Keratinocyte (primary cell): ENCODE results near the gene PSMD2. TPM values are rescaled to one million over a fixed set of nuclear protein-coding genes. Genes with fewer than 3 reads are reported as not detected.

Experiments
- DNase-seq: peaks from one replicate; pipeline ENCODE4 v3.0.0-alpha.2; 2011; ENCODE audit warnings: low read depth, missing footprints, low spot score
- FAIRE-seq: peaks from 2 replicates; lab custom pipeline; 2011; peaks lifted over from hg19 to GRCh38; lab: Jason Lieb, UNC
- H2AFZ ChIP-seq: 2 replicates; pipeline ENCODE4 v1.6.0; 2012; ENCODE audit warnings: low read length, control low read depth, inconsistent platforms; ENCODE audit not compliant: control insufficient read depth
- H3K27ac ChIP-seq: 2 replicates; pipeline ENCODE4 v1.5.1; 2011; ENCODE audit warnings: low read length; ENCODE audit not compliant: control insufficient read depth, insufficient read depth
- H3K27me3 ChIP-seq: 3 replicates; pipeline ENCODE4 v1.6.0; 2011; ENCODE audit warnings: low read length; ENCODE audit not compliant: control insufficient read depth, insufficient read depth; ENCODE audit errors: extremely low read depth
- H3K36me3 ChIP-seq, 2 experiments: 2 replicates in 1 of 2; 3 replicates in 1 of 2; pipeline ENCODE4 v1.5.1; 2011; ENCODE audit warnings: low read length in 2 of 2, mild to moderate bottlenecking in 1 of 2; ENCODE audit not compliant: control insufficient read depth in 2 of 2, insufficient read depth in 2 of 2; ENCODE audit errors: extremely low read depth in 1 of 2
- H3K4me1 ChIP-seq: 3 replicates; pipeline ENCODE4 v1.5.1; 2011; ENCODE audit warnings: low read length; ENCODE audit not compliant: control insufficient read depth, insufficient read depth; ENCODE audit errors: extremely low read depth
- H3K4me2 ChIP-seq: 3 replicates; pipeline ENCODE4 v1.6.0; 2011; ENCODE audit warnings: low read depth, low read length; ENCODE audit not compliant: control insufficient read depth, insufficient read depth; ENCODE audit errors: extremely low read depth
- H3K4me3 ChIP-seq, 3 experiments: fragments of 200-600 bp in 1 of 3; sonication (generic) in 1 of 3; 2 replicates in 2 of 3; 3 replicates in 1 of 3; pipeline ENCODE4 v1.5.1; 2011 to 2016; ENCODE audit warnings: low read length in 3 of 3, mild to moderate bottlenecking in 3 of 3, control low read depth in 2 of 3, inconsistent platforms in 1 of 3, low read depth in 1 of 3, mixed read lengths in 1 of 3, mixed run types in 1 of 3, moderate library complexity in 1 of 3; ENCODE audit not compliant: control insufficient read depth in 2 of 3, insufficient read depth in 2 of 3; ENCODE audit errors: extremely low read depth in 1 of 3
- H3K79me2 ChIP-seq: 2 replicates; pipeline ENCODE4 v1.6.0; 2012; ENCODE audit warnings: low read length; ENCODE audit not compliant: control insufficient read depth, insufficient read depth
- H3K9ac ChIP-seq: 3 replicates; pipeline ENCODE4 v1.6.0; 2011; ENCODE audit warnings: low read length; ENCODE audit not compliant: control insufficient read depth, insufficient read depth; ENCODE audit errors: extremely low read depth
- H3K9me1 ChIP-seq: 3 replicates; pipeline ENCODE4 v1.6.0; 2011; ENCODE audit warnings: low read length; ENCODE audit not compliant: control insufficient read depth, insufficient read depth; ENCODE audit errors: extremely low read depth
- H3K9me3 ChIP-seq: 2 replicates; pipeline ENCODE4 v1.5.1; 2012; ENCODE audit warnings: low read depth, low read length; ENCODE audit not compliant: control insufficient read depth
- H4K20me1 ChIP-seq: 3 replicates; pipeline ENCODE4 v1.6.0; 2011; ENCODE audit warnings: low read length; ENCODE audit not compliant: control insufficient read depth, insufficient read depth; ENCODE audit errors: extremely low read depth
- CTCF ChIP-seq, 3 experiments: IDR thresholded peaks in 1 of 3; conservative IDR thresholded peaks in 1 of 3; optimal IDR thresholded peaks in 1 of 3; 2 replicates in 2 of 3; 3 replicates in 1 of 3; pipeline versions ENCODE3 to v1.5.1; 2011; ENCODE audit warnings: low read length in 3 of 3, mild to moderate bottlenecking in 3 of 3, moderate library complexity in 2 of 3, control low read depth in 1 of 3, inconsistent platforms in 1 of 3; ENCODE audit not compliant: insufficient read depth in 2 of 3; ENCODE audit errors: extremely low read depth in 1 of 3
- EZH2 ChIP-seq: IDR thresholded peaks from one replicate; pipeline ENCODE4 v1.6.1; 2012; ENCODE audit warnings: inconsistent platforms, mild to moderate bottlenecking, low read length, moderate library complexity
- dilution Hi-C: fragments of 300-500 bp; cut with MboI; formaldehyde crosslinking; loops from one replicate; pipeline ENCODE4 v1.7.0; 2020; ENCODE audit warnings: low sequenced_read_pairs; ENCODE audit not compliant: extremely low pct_ligation_motif_present
- polyA plus RNA-seq, 5 experiments: library from polyadenylated mRNA; depleted of rRNA in 3 of 5; stranded (reverse) in 3 of 5; stranded (forward) in 1 of 5; unstranded in 1 of 5; fragments of >200 nt; gene quantifications; 1 replicate in 1 of 5; 2 replicates in 3 of 5; 3 replicates in 1 of 5; pipeline versions ENCODE4 v1.2.1 to v1.2.3, GENCODE V29; 2011 to 2012; ENCODE audit warnings: missing spikeins in 2 of 5, low read depth in 1 of 5, low replicate concordance in 1 of 5

The PSMD2 gene
- polyA plus RNA-seq, 1 donor (not counting 4 experiments of a cell fraction or from before 2014, with no cell fraction given), result 593 TPM

GRCh38 chr3:184275961-184276910, 22.8 kb upstream of the PSMD2 start, which contains the start of gene ECE2:
Gene ECE2 (plus strand): TSS chr3:184276022. CDS start chr3:184276154, 132 bp downstream.
- no peak for FAIRE-seq
- no peak within 1 kb of the TSS for H2AFZ ChIP-seq

GRCh38 chr3:184277366-184277765, 21.7 kb upstream of the PSMD2 start:
- no peak for TF ChIP-seq EZH2
- no peaks in the 10 kb centered on the region for H3K4me1 ChIP-seq
- no peak overlapping the region for H3K4me2 ChIP-seq
- no peak for FAIRE-seq
- H3K79me2 ChIP-seq, result no peaks in the 10 kb centered on the region
- peaks cover 40% of the 10 kb centered on the region for H3K27me3 ChIP-seq
- no peak overlapping the region for H3K9ac ChIP-seq
- no peaks in the 10 kb centered on the region for H3K9me1 ChIP-seq
- dilution Hi-C loops, result no loop called here
- H2AFZ ChIP-seq, result no peak overlapping the region
- DNase-seq, result no peak
- H3K27ac ChIP-seq, result no peak overlapping the region
- H3K9me3 ChIP-seq, result no peaks in the 10 kb centered on the region
- no peaks in the 10 kb centered on the region for H4K20me1 ChIP-seq
- H3K4me3 ChIP-seq, result no peak overlapping the region
- no peaks in the 10 kb centered on the region for H3K36me3 ChIP-seq

More at GRCh38 chr3:184275961-184276910, 22.8 kb upstream of the PSMD2 start, which contains the start of gene ECE2:
- Histone ChIP-seq H3K4me3 (no peak within 1 kb of the TSS), H3K4me1 (no peaks in the 10 kb centered on the region), H3K27ac (no peak within 1 kb of the TSS), H3K9me3 (no peaks in the 10 kb centered on the region), H4K20me1 (no peaks in the 10 kb centered on the region), H3K36me3 (no peaks in the 10 kb centered on the region), H3K9me1 (no peaks in the 10 kb centered on the region), H3K4me2 (no peak within 1 kb of the TSS), H3K79me2 (no peaks in the 10 kb centered on the region), H3K9ac (no peak within 1 kb of the TSS), H3K27me3 (peaks cover 40% of the 10 kb centered on the region)
- TF ChIP-seq EZH2 (no peak), CTCF (optimal IDR thresholded peaks at IDR 0.05 in 1 of 3, IDR thresholded peaks at IDR 0.05 in 1 of 3, conservative IDR thresholded peaks at IDR 0.05 in 1 of 3; ENCODE audit: extremely low read depth in 1 of 3, insufficient read depth in 2 of 3, low read length in 3 of 3) (no peak)
- dilution Hi-C loops, result no loop called here
- DNase-seq, result no peak
